Subcutaneous adipose tissue (tissue), 4 donors: Measurements from ENCODE around the gene CCSER1. TPM values are rescaled to one million over a fixed set of nuclear protein-coding genes. Genes with fewer than 3 reads are reported as not detected.

Experiments
- CTCF ChIP-seq: fragments of 450-650 bp; IDR thresholded peaks from one replicate; pipeline ENCODE4 v1.5.1; 2016; ENCODE audit warnings: low read depth, mild to moderate bottlenecking, control low read depth, antibody characterized with exemption, moderate library complexity
- total RNA-seq, 4 donors: library from RNA; depleted of rRNA; stranded (reverse); fragments of >200 nt; gene quantifications; one replicate each; pipeline ENCODE4 v1.1.0, GENCODE V29; 2016

The CCSER1 gene
- total RNA-seq, 4 donors from 2014 or later, result 8.0 to 18.1 (median 16.0) TPM

DNA sequence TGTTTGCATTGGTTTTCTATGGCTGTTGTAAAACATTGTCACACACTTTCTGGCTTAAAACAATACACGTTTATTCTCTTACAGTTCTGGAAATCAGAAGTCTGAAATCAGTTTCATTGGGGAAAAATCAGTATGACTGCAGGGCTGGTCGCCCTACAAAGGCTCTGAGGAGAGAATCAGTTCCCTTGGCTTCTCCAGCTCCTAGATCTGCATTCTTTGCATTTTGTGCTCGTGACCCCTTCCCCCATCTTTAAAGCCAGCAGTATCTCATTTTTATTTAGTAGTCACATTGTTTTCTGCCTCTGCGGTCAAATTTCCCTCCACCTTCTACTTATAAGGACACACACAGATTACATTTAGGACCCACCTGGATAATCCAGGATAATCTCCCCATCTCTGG, 1326.9 kb downstream of the CCSER1 start:
- no peak for TF ChIP-seq CTCF

- no peak for TF ChIP-seq CTCF
Measured at GRCh38 chr4:91470671-91471070, 1343.5 kb downstream of the CCSER1 start.

DNA sequence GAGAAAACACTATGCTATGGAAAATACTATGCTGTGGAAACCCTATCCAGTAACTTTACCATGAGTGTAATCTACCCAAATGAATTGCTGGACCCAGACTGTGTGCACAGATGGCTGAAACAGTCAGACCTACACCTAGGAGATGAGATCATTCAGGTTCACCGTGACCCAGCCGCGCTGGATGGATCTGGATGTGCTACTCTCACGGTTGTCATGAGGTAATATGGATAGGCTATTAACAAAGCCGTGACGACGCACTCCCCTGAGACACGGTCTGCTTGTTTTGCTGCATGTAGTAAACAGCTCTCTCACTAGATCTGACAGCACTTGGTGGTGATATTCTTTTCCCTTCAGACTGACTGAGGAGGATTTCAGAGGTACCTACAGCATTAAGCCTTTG, 1344.1 kb downstream of the CCSER1 start:
- no peak for TF ChIP-seq CTCF

- TF ChIP-seq CTCF, result no peak
Measured at GRCh38 chr4:91472046-91472445, 1344.9 kb downstream of the CCSER1 start.

- TF ChIP-seq CTCF, result no peak
Measured at GRCh38 chr4:91485415-91485814, 1358.2 kb downstream of the CCSER1 start.

- TF ChIP-seq CTCF, result no peak
Measured at GRCh38 chr4:91488946-91489345, 1361.8 kb downstream of the CCSER1 start.

DNA sequence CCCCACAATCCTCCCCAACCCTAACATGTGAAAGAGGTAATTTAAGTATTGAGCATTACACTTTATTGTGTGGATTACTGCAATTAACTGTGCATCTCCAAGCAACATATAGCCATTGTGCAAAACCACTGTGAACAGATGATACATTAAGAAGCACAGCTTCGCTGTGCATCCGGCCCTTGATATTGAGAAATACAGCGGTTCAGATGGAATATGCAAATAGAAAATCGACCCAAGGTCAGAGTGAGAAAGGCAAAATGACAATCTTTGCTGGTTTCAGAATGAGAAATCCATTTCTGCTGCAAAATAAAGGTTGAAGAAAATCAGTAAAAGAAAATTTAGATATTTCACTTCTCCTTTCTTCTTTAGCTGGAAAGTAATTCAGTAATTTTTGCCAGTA, 1370.7 kb downstream of the CCSER1 start:
- no peak for TF ChIP-seq CTCF
